Mesenchymal stem cell (in vitro differentiated cells and primary cell): ENCODE results near the gene CASD1.

Experiments
- DNase-seq: peaks from one replicate; pipeline ENCODE4 v3.0.0-alpha.2; 2013
- H2AFZ ChIP-seq: one replicate; pipeline ENCODE4 v1.6.1; 2013; ENCODE audit warnings: low read depth, mild to moderate bottlenecking, control low read depth, inconsistent platforms, low read length, moderate library complexity
- H2AK5ac ChIP-seq: 2 replicates; pipeline ENCODE4 v1.6.1; 2013; ENCODE audit warnings: low read length, moderate library complexity, mild to moderate bottlenecking, inconsistent platforms; ENCODE audit not compliant: severe bottlenecking
- H2BK120ac ChIP-seq: one replicate; pipeline ENCODE4 v1.6.1; 2013; ENCODE audit warnings: low read depth, mild to moderate bottlenecking, inconsistent platforms, low read length, moderate library complexity
- H2BK12ac ChIP-seq, 2 experiments: one replicate each; pipeline ENCODE4 v1.6.1; 2013; ENCODE audit warnings: inconsistent platforms in 2 of 2, low read length in 2 of 2, mild to moderate bottlenecking in 2 of 2, moderate library complexity in 2 of 2, control low read depth in 1 of 2
- H2BK15ac ChIP-seq: one replicate; pipeline ENCODE4 v1.6.1; 2013; ENCODE audit warnings: mild to moderate bottlenecking, low read depth, inconsistent platforms; ENCODE audit not compliant: poor library complexity, severe bottlenecking
- H2BK5ac ChIP-seq: 2 replicates; pipeline ENCODE4 v1.6.1; 2013; ENCODE audit warnings: low read depth, mild to moderate bottlenecking, low read length, control low read depth, inconsistent platforms; ENCODE audit not compliant: poor library complexity, severe bottlenecking
- H3K14ac ChIP-seq, 2 experiments: one replicate each; pipeline ENCODE4 v1.6.1; 2013; ENCODE audit warnings: inconsistent platforms in 2 of 2, low read length in 2 of 2, control low read depth in 1 of 2, mild to moderate bottlenecking in 1 of 2, moderate library complexity in 1 of 2
- H3K18ac ChIP-seq, 2 experiments: one replicate each; pipeline ENCODE4 v1.6.1; 2013; ENCODE audit warnings: inconsistent platforms in 2 of 2, low read length in 2 of 2, control low read depth in 1 of 2, low read depth in 1 of 2, mild to moderate bottlenecking in 1 of 2
- H3K23ac ChIP-seq, 2 experiments: one replicate each; pipeline ENCODE4 v1.6.1; 2013; ENCODE audit warnings: inconsistent platforms in 2 of 2, low read length in 2 of 2, mild to moderate bottlenecking in 2 of 2, moderate library complexity in 2 of 2, control low read depth in 1 of 2
- H3K27ac ChIP-seq: 2 replicates; pipeline ENCODE4 v1.5.1; 2013; ENCODE audit warnings: mild to moderate bottlenecking, moderate library complexity, low read length, control low read depth, inconsistent platforms; ENCODE audit not compliant: poor library complexity, severe bottlenecking
- H3K27me3 ChIP-seq, 2 experiments: 2 replicates each; pipeline versions ENCODE4 v1.6.1 to v1.7.0; 2013; ENCODE audit warnings: low read length in 2 of 2, mild to moderate bottlenecking in 2 of 2, moderate library complexity in 2 of 2, control low read depth in 1 of 2, inconsistent platforms in 1 of 2; ENCODE audit not compliant: control insufficient read depth in 1 of 2, insufficient read depth in 1 of 2
- H3K36me3 ChIP-seq, 2 experiments: 2 replicates each; pipeline versions ENCODE4 v1.6.1 to v1.7.0; 2013; ENCODE audit warnings: low read length in 2 of 2, control low read depth in 1 of 2, inconsistent platforms in 1 of 2, low read depth in 1 of 2, mild to moderate bottlenecking in 1 of 2; ENCODE audit not compliant: insufficient read depth in 2 of 2, control insufficient read depth in 1 of 2
- H3K4ac ChIP-seq, 2 experiments: one replicate each; pipeline ENCODE4 v1.6.1; 2013; ENCODE audit warnings: inconsistent platforms in 2 of 2, low read length in 2 of 2, mild to moderate bottlenecking in 2 of 2, moderate library complexity in 2 of 2, control low read depth in 1 of 2, low read depth in 1 of 2
- H3K4me1 ChIP-seq: 2 replicates; pipeline ENCODE4 v1.6.1; 2013; ENCODE audit warnings: low read depth, low read length, control low read depth; ENCODE audit not compliant: control insufficient read depth, insufficient read depth
- H3K4me2 ChIP-seq: 2 replicates; pipeline ENCODE4 v1.6.1; 2013; ENCODE audit warnings: low read length, mild to moderate bottlenecking, inconsistent platforms; ENCODE audit not compliant: poor library complexity, severe bottlenecking
- H3K4me3 ChIP-seq, 2 experiments: 2 replicates each; pipeline versions ENCODE4 v1.5.1 to v1.7.0; 2013; ENCODE audit warnings: low read length in 2 of 2, mild to moderate bottlenecking in 2 of 2, control low read depth in 1 of 2, low read depth in 1 of 2; ENCODE audit not compliant: insufficient read depth in 1 of 2
- H3K79me1 ChIP-seq: replicated peaks from 2 replicates; pipeline ENCODE4 v1.6.1; 2013; ENCODE audit warnings: mild to moderate bottlenecking, control low read depth, low read length, inconsistent platforms; ENCODE audit not compliant: poor library complexity, severe bottlenecking
- H3K9ac ChIP-seq: 2 replicates; pipeline ENCODE4 v1.7.0; 2013; ENCODE audit warnings: mild to moderate bottlenecking, low read length, moderate library complexity
- H3K9me3 ChIP-seq: 2 replicates; pipeline ENCODE4 v1.7.0; 2013; ENCODE audit warnings: mild to moderate bottlenecking, low read length; ENCODE audit not compliant: control insufficient read depth
- H4K8ac ChIP-seq: one replicate; pipeline ENCODE4 v1.6.1; 2013; ENCODE audit warnings: inconsistent platforms, mild to moderate bottlenecking, low read length, moderate library complexity
- H4K91ac ChIP-seq: one replicate; pipeline ENCODE4 v1.6.1; 2013; ENCODE audit warnings: mild to moderate bottlenecking, low read length, inconsistent platforms
- WGBS: methylation state at CpG from one replicate; pipeline ENCODE4 v1.1.7; 2013; ENCODE audit warnings: mixed read lengths; 5-methylcytosine and 5-hydroxymethylcytosine counted together

Gene CASD1

GRCh38 chr7:94512735-94513564, 3.3 kb downstream of the CASD1 start:
- H3K9ac ChIP-seq, result no peak overlapping the region
- no peak overlapping the region for H3K27ac ChIP-seq
- no peak overlapping the region for H3K18ac ChIP-seq
- no peak overlapping the region for H2BK12ac ChIP-seq
- no peak overlapping the region for H3K4me3 ChIP-seq
- peaks cover 0 to 3% of the 10 kb centered on the region in 2 experiments for H3K36me3 ChIP-seq
- peaks cover 4% of the 10 kb centered on the region for H3K4me1 ChIP-seq
- H3K27me3 ChIP-seq, result no peaks in the 10 kb centered on the region
- H2AFZ ChIP-seq, result no peak overlapping the region
- no peak overlapping the region for H3K23ac ChIP-seq
- H3K14ac ChIP-seq, result no peak overlapping the region
- no peak overlapping the region for H4K8ac ChIP-seq
- H3K9me3 ChIP-seq, result no peaks in the 10 kb centered on the region
- no peak overlapping the region for H3K4ac ChIP-seq
- H3K79me1 ChIP-seq, result peaks cover 12% of the 10 kb centered on the region
- no peak overlapping the region for H2BK120ac ChIP-seq
- H2BK15ac ChIP-seq, result no peak overlapping the region
- H2AK5ac ChIP-seq, result no peak overlapping the region
- DNase-seq, result no peak
- H4K91ac ChIP-seq, result no peak overlapping the region
- WGBS, result 83% methylated on average over 10 of the region's 11 CpGs
- no peak overlapping the region for H3K4me2 ChIP-seq
- no peak overlapping the region for H2BK5ac ChIP-seq

- DNase-seq, result no peak
- Histone ChIP-seq H3K9me3 (no peaks in the 10 kb centered on the region), H4K8ac (no peak overlapping the region), H3K36me3 (peaks cover 0 to 3% of the 10 kb centered on the region in 2 experiments), H3K18ac (no peak overlapping the region), H2AK5ac (no peak overlapping the region), H3K23ac (no peak overlapping the region), H4K91ac (no peak overlapping the region), H2BK120ac (no peak overlapping the region), H2AFZ (no peak overlapping the region), H3K9ac (no peak overlapping the region), H2BK5ac (no peak overlapping the region), H3K4me1 (peaks cover 4% of the 10 kb centered on the region), H3K4ac (no peak overlapping the region), H3K4me3 (no peak overlapping the region), H3K27ac (no peak overlapping the region), H3K4me2 (no peak overlapping the region), H3K14ac (no peak overlapping the region), H3K27me3 (no peaks in the 10 kb centered on the region), H2BK12ac (no peak overlapping the region), H3K79me1 (peaks cover 12% of the 10 kb centered on the region), H2BK15ac (no peak overlapping the region)
Measured at GRCh38 chr7:94513565-94513860, 3.9 kb downstream of the CASD1 start.

GRCh38 chr7:94514140-94514889, 4.7 kb downstream of the CASD1 start:
- Histone ChIP-seq H2BK120ac (no peak overlapping the region), H2BK15ac (no peak overlapping the region), H3K9me3 (no peaks in the 10 kb centered on the region), H3K18ac (no peak overlapping the region), H3K4me2 (no peak overlapping the region), H3K4me1 (peaks cover 2% of the 10 kb centered on the region), H3K9ac (no peak overlapping the region), H3K79me1 (peaks cover 12% of the 10 kb centered on the region), H2BK12ac (no peak overlapping the region), H4K91ac (no peak overlapping the region), H2AFZ (no peak overlapping the region), H3K36me3 (peaks cover 0 to 3% of the 10 kb centered on the region in 2 experiments), H3K27me3 (no peaks in the 10 kb centered on the region), H3K4ac (no peak overlapping the region), H3K23ac (no peak overlapping the region), H3K27ac (no peak overlapping the region), H2AK5ac (no peak overlapping the region), H4K8ac (no peak overlapping the region), H2BK5ac (no peak overlapping the region), H3K14ac (no peak overlapping the region), H3K4me3 (no peak overlapping the region)
- DNase-seq, result no peak
- WGBS, result 76% methylated on average over 2 of the region's 4 CpGs

- no peak overlapping the region for H2BK15ac ChIP-seq
- H3K79me1 ChIP-seq, result peaks cover 12% of the 10 kb centered on the region
- no peak overlapping the region for H2BK120ac ChIP-seq
- H3K18ac ChIP-seq, result no peak overlapping the region
- no peak overlapping the region for H4K8ac ChIP-seq
- H3K4me2 ChIP-seq, result no peak overlapping the region
- no peaks in the 10 kb centered on the region for H3K27me3 ChIP-seq
- peaks cover 0 to 4% of the 10 kb centered on the region in 2 experiments for H3K36me3 ChIP-seq
- no peak overlapping the region for H2BK12ac ChIP-seq
- H2BK5ac ChIP-seq, result no peak overlapping the region
- no peaks in the 10 kb centered on the region for H3K4me1 ChIP-seq
- no peak overlapping the region for H3K14ac ChIP-seq
- no peak overlapping the region for H3K23ac ChIP-seq
- no peaks in the 10 kb centered on the region for H3K9me3 ChIP-seq
- no peak overlapping the region for H3K9ac ChIP-seq
- no peak overlapping the region for H2AFZ ChIP-seq
- no peak overlapping the region for H2AK5ac ChIP-seq
- no peak overlapping the region for H3K4me3 ChIP-seq
- no peak overlapping the region for H3K27ac ChIP-seq
- no peak overlapping the region for H3K4ac ChIP-seq
- H4K91ac ChIP-seq, result no peak overlapping the region
- no peak for DNase-seq
Measured at GRCh38 chr7:94514917-94515316, 5.3 kb downstream of the CASD1 start.
